Measurements from ENCODE around the gene CBR1. TPM values are rescaled to one million over a fixed set of nuclear protein-coding genes. Genes with fewer than 3 reads are reported as not detected.

Gene CBR1
- total and polyA plus RNA-seq, 2 of the 8 experiments (the other 6 are each of a cell fraction or from before 2014, with no cell fraction given) = 1.8 to 207 TPM

- Histone ChIP-seq H3K27me3 (replicated peaks in 1 of 4; ENCODE audit: control insufficient read depth in 3 of 4, extremely low read depth in 1 of 4, insufficient read depth in 3 of 4, low read length in 3 of 4) (no peaks in the 10 kb centered on the region), H3K18ac (ENCODE audit: extremely low read depth, low read length) (no peak overlapping the region), H3K36me3 (ENCODE audit: control insufficient read depth in 2 of 4, insufficient read depth in 4 of 4, low read length in 3 of 4) (peaks cover 0 to 6% (median 1%) of the 10 kb centered on the region in 4 experiments; a peak in 3 of 8 replicates), H3K79me2 (ENCODE audit: control insufficient read depth in 1 of 2, insufficient read depth in 2 of 2, low read length in 2 of 2) (no peaks in the 10 kb centered on the region), H2BK120ac (replicated peaks; ENCODE audit: low read depth, low read length) (no peak overlapping the region), H4K20me1 (replicated peaks in 1 of 2; ENCODE audit: control insufficient read depth in 1 of 2, insufficient read depth in 2 of 2, low read length in 2 of 2) (no peaks in the 10 kb centered on the region), H3K4me1 (replicated peaks in 1 of 4; ENCODE audit: control insufficient read depth in 3 of 4, insufficient read depth in 4 of 4, low read length in 3 of 4) (peaks cover 0 to 7% (median under 1%) of the 10 kb centered on the region in 4 experiments; a peak in 3 of 7 replicates), H3K14ac (ENCODE audit: insufficient read length) (no peak overlapping the region), H4K8ac (ENCODE audit: extremely low read depth, insufficient read depth, low read length) (no peak overlapping the region), H2BK12ac (ENCODE audit: low read depth, low read length) (no peak overlapping the region), H3K27ac (ENCODE audit: low read depth, low read length) (no peak overlapping the region), H2BK20ac (ENCODE audit: low read length) (no peak overlapping the region), H2AK5ac (ENCODE audit: low read depth, low read length) (no peak overlapping the region), H4K5ac (ENCODE audit: insufficient read length, low read depth, low read length) (no peak overlapping the region), H3K4ac (replicated peaks; ENCODE audit: insufficient read length, low read depth, low read length) (no peak overlapping the region), H3K23me2 (ENCODE audit: low read depth, low read length) (no peaks in the 10 kb centered on the region), H2BK15ac (ENCODE audit: low read length) (no peak overlapping the region), H3K79me1 (ENCODE audit: low read depth, low read length) (no peaks in the 10 kb centered on the region), H4K91ac (replicated peaks; ENCODE audit: insufficient read length, low read length) (no peak overlapping the region), H3K4me2 (ENCODE audit: insufficient read depth in 1 of 2, low read depth in 2 of 2, low read length in 2 of 2) (no peak overlapping the region), H2AFZ (ENCODE audit: low read length) (no peak overlapping the region), H3K23ac (ENCODE audit: insufficient read length) (no peak overlapping the region), H2BK5ac (ENCODE audit: low read depth, low read length) (no peak overlapping the region), H3K9ac (replicated peaks in 1 of 4; ENCODE audit: extremely low read depth in 1 of 4, low read depth in 3 of 4, low read length in 3 of 4) (no peak overlapping the region), H3K9me3 (ENCODE audit: insufficient read depth in 2 of 2, low read depth in 1 of 2, low read length in 1 of 2) (no peaks in the 10 kb centered on the region), H3K4me3 (ENCODE audit: extremely low read depth in 1 of 4, insufficient read depth in 2 of 4, low read depth in 3 of 4, low read length in 4 of 4) (no peak overlapping the region), H3K56ac (replicated peaks; ENCODE audit: insufficient read length, low read depth, low read length) (no peak overlapping the region)
- ChIA-PET POLR2A (ENCODE audit: partially characterized antibody) (interaction anchor here (1.5 kb wide), 1 partner anchor 156 kb away, joined by 3 read pairs; no protein-coding TSS in a partner anchor), CTCF (ENCODE audit: partially characterized antibody) (interaction anchor here (0.6 to 3.0 kb wide), 13 partner anchors 15 to 1399 kb away, joined by 3 to 16 read pairs (median 3); no protein-coding TSS in a partner anchor)
- FAIRE-seq (no peak), DNase-seq (ENCODE audit: low read depth in 1 of 2, low spot score in 2 of 2) (no peak)
- WGBS, 2 experiments (ENCODE audit: extremely low coverage in 1 of 2, insufficient coverage in 1 of 2, insufficient read length in 1 of 2, insufficient replicate concordance in 2 of 2, low coverage in 1 of 2, low lambda C conversion rate in 2 of 2, missing lambda C conversion rate in 1 of 2) = 90% methylated on average over 8 of the region's 8 CpGs; no CpG with 5 or more reads in 1 of the 2 experiments
- no peak for TF ChIP-seq CREB1 (IDR thresholded peaks at IDR 0.05)
- TF ChIP-seq ZNF274 (IDR thresholded peaks at IDR 0.05; ENCODE audit: borderline replicate concordance, extremely low read depth, low read length) = no peak
- TF ChIP-seq TAF1 (IDR thresholded peaks at IDR 0.05; ENCODE audit: low read depth, low read length) = no peak
- TF ChIP-seq KDM4A (IDR thresholded peaks at IDR 0.05; ENCODE audit: low read depth, low read length, severe bottlenecking) = no peak
- TF ChIP-seq RBBP5 (IDR thresholded peaks at IDR 0.05; ENCODE audit: borderline replicate concordance, low read depth, low read length) = no peak
- no peak for TF ChIP-seq SP4 (IDR thresholded peaks at IDR 0.05; ENCODE audit: low read length)
- no peak for TF ChIP-seq SP2 (IDR thresholded peaks at IDR 0.05; ENCODE audit: low read length)
- no peak for TF ChIP-seq PHF8 (conservative IDR thresholded peaks at IDR 0.05; ENCODE audit: low read depth, low read length)
- no peak for TF ChIP-seq NANOG (IDR thresholded peaks at IDR 0.05; ENCODE audit: insufficient read depth, low read depth, low read length, poor library complexity, severe bottlenecking)
- TF ChIP-seq JUND (IDR thresholded peaks at IDR 0.05; ENCODE audit: low read length) = no peak
- no peak for TF ChIP-seq GTF2F1 (IDR thresholded peaks at IDR 0.05; ENCODE audit: borderline replicate concordance, low read depth, low read length)
- no peak for TF ChIP-seq POLR2AphosphoS5 (IDR thresholded peaks at IDR 0.05; ENCODE audit: low read depth, low read length)
Measured at GRCh38 chr21:36029309-36029708, 40.5 kb upstream of the CBR1 start.

Measured in H1 (cell line).